ENCODE data around the gene POLR1D. TPM values are rescaled to one million over a fixed set of nuclear protein-coding genes. Genes with fewer than 3 reads are reported as not detected.

POLR1D gene
- total and polyA plus RNA-seq, 4 donors, result 31.4 to 45.0 (median 33.6) TPM

GRCh38 chr13:27634791-27635190 is 13.1 kb downstream of the POLR1D start:
- H3K36me3 ChIP-seq (ENCODE audit: control insufficient read depth in 4 of 4, insufficient read depth in 3 of 4, low read depth in 1 of 4, low read length in 3 of 4), result no peaks in the 10 kb centered on the region
- 96% methylated on average over 3 of the region's 3 CpGs for WGBS
- H3K9me3 ChIP-seq (ENCODE audit: control insufficient read depth in 4 of 4, low read length in 3 of 4), result no peaks in the 10 kb centered on the region
- DNase-seq (ENCODE audit: low spot score), result no peak
- H3K4me3 ChIP-seq (ENCODE audit: low read depth in 1 of 3, low read length in 3 of 3), result no peak overlapping the region
- H3K27ac ChIP-seq (ENCODE audit: low read depth in 1 of 2, low read length in 2 of 2), result no peak overlapping the region
- H3K27me3 ChIP-seq (ENCODE audit: control insufficient read depth in 4 of 4, insufficient read depth in 4 of 4, low read length in 3 of 4), result no peaks in the 10 kb centered on the region
- H3K9ac ChIP-seq (ENCODE audit: low read depth in 1 of 2, low read length in 2 of 2), result no peak overlapping the region
- no peak for TF ChIP-seq ATF3 (IDR thresholded peaks at IDR 0.05)
- TF ChIP-seq HNF4A (conservative IDR thresholded peaks at IDR 0.05), result no peak
- H3K4me1 ChIP-seq (ENCODE audit: control insufficient read depth in 4 of 4, insufficient read depth in 4 of 4, low read length in 3 of 4), result peaks cover 0 to 8% (median under 1%) of the 10 kb centered on the region in 4 donors

- Histone ChIP-seq H3K9ac (ENCODE audit: low read depth in 1 of 2, low read length in 2 of 2) (no peak overlapping the region), H3K36me3 (ENCODE audit: control insufficient read depth in 4 of 4, insufficient read depth in 3 of 4, low read depth in 1 of 4, low read length in 3 of 4) (no peaks in the 10 kb centered on the region), H3K4me3 (ENCODE audit: low read depth in 1 of 3, low read length in 3 of 3) (no peak overlapping the region), H3K4me1 (ENCODE audit: control insufficient read depth in 4 of 4, insufficient read depth in 4 of 4, low read length in 3 of 4) (peaks cover 0 to 8% (median under 1%) of the 10 kb centered on the region in 4 donors), H3K27me3 (ENCODE audit: control insufficient read depth in 4 of 4, insufficient read depth in 4 of 4, low read length in 3 of 4) (no peaks in the 10 kb centered on the region), H3K27ac (ENCODE audit: low read depth in 1 of 2, low read length in 2 of 2) (no peak overlapping the region), H3K9me3 (ENCODE audit: control insufficient read depth in 4 of 4, low read length in 3 of 4) (no peaks in the 10 kb centered on the region)
- TF ChIP-seq NR2F2 (IDR thresholded peaks at IDR 0.05) (no peak), HNF4A (conservative IDR thresholded peaks at IDR 0.05) (no peak), FOXA2 (IDR thresholded peaks at IDR 0.05) (no peak), JUND (IDR thresholded peaks at IDR 0.05) (no peak), ATF3 (IDR thresholded peaks at IDR 0.05) (no peak), REST (IDR thresholded peaks at IDR 0.05) (no peak), SP1 (IDR thresholded peaks at IDR 0.05) (no peak), TAF1 (conservative IDR thresholded peaks at IDR 0.05) (no peak), HNF4G (IDR thresholded peaks at IDR 0.05) (no peak), GABPA (IDR thresholded peaks at IDR 0.05 in 1 of 2, conservative IDR thresholded peaks at IDR 0.05 in 1 of 2) (no peak), ZBTB33 (IDR thresholded peaks at IDR 0.05) (no peak)
- DNase-seq (ENCODE audit: low spot score), result no peak
- 93% methylated on average over 1 of the region's 1 CpG for WGBS
Observed at GRCh38 chr13:27635266-27635665, 13.6 kb downstream of the POLR1D start.
